GM19238 (cell line): ENCODE data around the gene BAMBI.
"Not testable (repeated sequence)": the region's sequence is repeated elsewhere in the genome, so short reads cannot be mapped to it uniquely, and the experiment has no call there.

Experiments used
- DNase-seq: peaks from one replicate; pipeline ENCODE4 v3.0.0; 2011; ENCODE audit warnings: low spot score; ENCODE audit not compliant: insufficient read length

Gene BAMBI, protein sequence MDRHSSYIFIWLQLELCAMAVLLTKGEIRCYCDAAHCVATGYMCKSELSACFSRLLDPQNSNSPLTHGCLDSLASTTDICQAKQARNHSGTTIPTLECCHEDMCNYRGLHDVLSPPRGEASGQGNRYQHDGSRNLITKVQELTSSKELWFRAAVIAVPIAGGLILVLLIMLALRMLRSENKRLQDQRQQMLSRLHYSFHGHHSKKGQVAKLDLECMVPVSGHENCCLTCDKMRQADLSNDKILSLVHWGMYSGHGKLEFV

DNA sequence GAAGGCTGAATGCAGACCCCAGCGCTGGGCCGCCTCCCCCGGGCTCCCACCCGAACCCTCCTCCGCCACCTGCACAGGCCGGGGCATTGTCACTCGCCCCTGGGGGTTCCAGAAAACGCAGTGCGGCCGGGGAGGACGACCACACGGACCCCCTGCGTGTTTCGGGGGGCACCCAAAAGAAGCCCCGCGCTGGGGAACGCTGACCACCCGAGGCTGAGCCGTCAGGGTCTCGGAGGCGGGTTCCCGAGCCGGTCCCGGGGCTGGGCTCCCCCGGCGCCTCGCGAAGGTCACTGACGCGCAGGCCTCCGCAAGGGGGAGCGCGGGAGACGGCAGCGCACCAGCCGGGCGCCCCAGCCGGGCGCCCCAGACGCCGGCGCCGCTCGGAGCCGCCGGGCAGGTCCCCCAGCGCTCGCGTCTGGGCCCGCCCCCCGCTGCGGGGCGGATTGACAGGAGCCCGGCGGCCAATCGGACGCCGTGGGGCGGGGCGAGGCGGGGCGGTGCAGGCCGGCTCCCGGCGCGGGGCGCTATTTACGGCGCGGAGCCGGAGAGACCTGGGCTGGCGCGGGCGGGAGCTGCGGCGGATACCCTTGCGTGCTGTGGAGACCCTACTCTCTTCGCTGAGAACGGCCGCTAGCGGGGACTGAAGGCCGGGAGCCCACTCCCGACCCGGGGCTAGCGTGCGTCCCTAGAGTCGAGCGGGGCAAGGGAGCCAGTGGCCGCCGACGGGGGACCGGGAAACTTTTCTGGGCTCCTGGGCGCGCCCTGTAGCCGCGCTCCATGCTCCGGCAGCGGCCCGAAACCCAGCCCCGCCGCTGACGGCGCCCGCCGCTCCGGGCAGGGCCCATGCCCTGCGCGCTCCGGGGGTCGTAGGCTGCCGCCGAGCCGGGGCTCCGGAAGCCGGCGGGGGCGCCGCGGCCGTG lies at the start of gene BAMBI:
Gene BAMBI (plus strand): TSS at position 554 of the 920 bp plus-strand sequence. CDS start 377 bp downstream, outside the sequence.
- DNase-seq = peak; percentile 88

DNA sequence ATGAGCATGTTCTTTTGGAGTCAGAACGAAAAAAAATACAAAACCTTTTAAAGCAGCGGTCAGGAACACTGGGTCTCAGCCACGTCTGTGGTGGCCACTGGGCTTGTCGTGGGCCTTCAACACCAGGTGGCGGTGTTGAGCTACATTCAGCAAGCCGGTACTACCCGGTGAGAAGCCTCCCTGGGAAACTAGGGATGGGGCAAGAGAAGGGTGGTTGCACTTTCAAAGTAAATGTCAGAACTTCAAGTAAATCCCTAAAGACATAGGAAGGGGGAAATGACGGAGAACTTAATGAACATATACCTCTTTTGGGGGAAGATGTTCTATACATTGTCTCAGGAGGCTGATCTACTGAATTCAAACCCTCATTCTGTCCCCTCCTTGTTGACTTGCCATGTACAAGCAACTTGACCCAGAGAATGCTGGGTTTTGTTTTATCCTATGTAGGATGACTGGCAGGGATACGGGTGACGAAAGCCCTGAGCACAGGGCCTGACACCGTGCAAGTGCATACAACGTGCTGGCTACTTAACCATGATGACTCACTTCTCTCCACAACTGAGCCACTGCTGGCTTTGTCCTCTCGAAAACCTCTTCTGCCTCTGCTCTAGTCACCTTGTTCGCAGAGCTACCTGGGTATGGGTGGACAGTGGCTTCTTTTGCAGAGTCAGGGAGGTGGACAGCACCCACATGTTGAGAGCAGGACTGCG lies 49.0 kb upstream of the BAMBI start:
- peak; percentile 41 for DNase-seq

DNA sequence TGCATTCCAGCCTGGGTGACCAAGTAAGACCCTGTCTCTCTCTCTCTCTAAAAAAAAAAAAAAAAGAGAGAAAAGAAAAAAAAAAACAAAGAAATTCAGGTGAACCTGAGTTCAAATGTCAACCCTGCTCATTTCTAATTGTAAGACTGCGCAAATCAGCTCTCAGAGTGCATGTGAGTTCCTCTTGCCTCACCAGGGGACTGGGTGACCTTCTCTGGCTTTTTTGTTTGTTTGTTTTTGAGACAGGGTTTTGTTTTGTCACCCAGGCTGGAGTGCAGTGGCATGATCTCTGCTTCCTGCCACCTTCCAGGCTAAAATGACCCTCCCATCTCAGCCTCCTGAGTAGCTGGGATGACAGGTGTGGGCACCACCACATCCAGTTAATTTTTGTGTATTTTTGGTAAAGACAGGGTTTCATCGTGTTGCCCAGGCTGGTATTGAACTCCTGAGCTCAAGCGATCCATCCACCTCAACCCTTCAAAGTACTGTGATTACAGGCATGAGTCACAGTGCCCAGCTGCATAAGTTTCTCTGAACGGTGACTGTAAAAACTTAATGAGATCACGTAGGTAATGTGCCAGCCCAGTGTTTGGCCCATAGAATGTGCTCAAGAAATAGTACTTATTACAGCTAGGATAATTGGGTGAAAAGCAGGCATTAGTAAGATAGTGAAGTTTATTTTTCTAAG lies 45.3 kb upstream of the BAMBI start:
- no peak for DNase-seq

DNA sequence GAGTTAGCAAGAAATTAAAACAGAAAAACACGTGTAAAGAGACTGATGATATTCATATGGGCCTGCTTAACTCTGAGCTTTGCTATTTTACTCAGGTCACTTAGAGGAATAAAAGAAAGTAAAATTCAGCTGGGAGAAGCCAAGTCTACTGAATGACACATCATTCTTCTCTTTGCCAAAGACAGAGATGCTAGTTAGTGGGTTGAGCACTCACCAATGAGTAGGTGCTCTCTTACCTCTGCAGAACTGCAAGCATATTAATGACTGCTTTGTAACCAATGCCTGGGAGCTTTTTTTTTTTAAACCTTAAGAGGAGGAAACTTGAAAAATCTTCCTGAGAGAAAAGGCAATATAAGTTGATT lies 44.8 kb upstream of the BAMBI start:
- DNase-seq = no peak

DNA sequence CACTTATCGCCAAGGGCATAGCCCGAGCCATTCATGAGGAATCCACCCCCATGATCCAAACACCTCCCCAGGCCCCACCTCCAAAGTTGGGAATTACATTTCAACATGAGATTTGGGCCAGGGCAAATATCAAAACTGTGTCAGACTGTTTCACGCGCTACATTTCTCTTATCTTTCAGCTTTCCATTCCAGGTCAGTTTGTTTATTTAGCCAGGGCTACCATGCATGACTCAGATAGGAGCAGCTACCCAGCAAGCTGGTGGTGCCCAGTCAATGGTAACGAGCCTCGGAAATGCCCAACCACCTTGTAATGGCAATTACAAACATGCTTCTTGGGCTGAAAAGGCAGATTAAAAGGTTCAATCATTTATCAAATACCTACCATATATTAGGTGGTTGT lies 43.6 kb upstream of the BAMBI start:
- DNase-seq = no peak

DNA sequence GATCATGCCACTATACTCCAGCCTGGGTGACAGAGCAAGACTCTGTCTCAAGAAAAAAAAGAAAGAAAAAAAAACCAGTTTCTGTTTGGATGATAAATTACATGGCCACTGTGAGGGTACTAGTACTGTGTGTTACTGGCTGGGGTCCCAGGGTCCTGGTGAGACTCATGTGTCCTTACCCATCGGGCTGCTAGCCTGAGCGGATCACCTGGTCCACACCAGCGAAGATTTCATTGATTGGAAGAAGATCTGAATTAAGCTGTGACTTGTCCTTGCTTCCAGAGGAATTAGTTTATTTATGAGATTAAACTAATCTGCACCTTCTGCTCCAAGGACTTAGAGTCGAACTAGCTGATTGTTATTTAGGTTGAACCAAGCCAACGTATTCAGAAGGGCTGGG lies 40.0 kb upstream of the BAMBI start:
- DNase-seq = no peak

DNA sequence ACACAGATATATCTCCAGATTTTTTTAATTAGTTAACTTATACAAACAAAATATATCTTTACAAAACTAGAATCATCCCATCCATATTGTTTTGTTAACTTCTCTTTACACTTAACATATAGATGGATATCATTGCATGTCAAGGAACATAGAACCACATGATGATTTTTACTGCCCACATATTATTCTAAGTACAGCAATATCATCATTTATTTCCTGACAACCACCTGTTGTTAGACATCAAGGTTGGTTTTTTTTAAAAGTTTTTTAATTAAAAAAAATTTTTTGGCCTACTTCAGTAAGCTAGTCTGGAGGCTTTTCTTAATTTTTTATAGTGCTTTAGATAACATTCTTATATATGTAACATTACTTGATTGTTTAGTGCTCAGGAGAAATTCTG lies 38.9 kb upstream of the BAMBI start:
- DNase-seq = no peak

DNA sequence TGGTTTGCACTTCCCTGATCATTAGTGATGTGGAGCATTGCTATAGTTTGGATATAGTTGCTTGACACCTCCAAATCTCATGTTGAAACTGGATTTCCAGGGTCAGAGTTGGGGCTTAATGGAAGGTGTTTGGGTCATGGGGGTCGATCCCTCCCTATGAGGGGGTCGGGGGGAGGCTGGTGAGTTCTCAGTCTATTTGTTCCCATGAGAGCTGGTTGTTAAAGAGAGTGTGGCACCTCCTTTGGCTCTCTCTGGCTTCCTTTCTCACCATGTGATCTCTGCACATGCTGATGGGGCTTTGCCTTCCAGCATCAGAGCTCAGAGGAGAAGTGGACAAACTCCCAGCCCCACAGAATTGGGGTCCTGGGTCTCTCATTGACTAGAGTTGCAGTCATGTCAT lies 36.8 kb upstream of the BAMBI start:
- no peak for DNase-seq

DNA sequence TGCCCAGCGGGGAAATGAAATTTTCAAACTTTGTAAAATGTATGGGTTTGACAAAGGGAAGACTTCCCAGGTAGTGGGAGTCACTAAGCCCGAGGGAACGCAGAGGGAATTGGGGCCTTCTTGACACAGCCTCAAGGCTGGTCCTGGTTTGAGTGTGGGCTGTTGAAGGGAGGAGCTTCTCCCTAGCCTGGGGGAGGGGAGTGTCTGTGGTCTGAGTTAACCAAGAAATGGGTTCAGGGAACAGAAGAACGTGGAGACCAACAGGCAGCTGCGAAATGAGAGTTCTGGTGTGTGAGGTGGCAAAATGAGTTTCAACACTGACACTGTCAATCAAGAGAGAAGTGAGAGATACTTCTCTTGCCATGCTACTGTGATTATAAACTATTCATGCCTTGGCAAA lies 32.7 kb upstream of the BAMBI start:
- no peak for DNase-seq

DNA sequence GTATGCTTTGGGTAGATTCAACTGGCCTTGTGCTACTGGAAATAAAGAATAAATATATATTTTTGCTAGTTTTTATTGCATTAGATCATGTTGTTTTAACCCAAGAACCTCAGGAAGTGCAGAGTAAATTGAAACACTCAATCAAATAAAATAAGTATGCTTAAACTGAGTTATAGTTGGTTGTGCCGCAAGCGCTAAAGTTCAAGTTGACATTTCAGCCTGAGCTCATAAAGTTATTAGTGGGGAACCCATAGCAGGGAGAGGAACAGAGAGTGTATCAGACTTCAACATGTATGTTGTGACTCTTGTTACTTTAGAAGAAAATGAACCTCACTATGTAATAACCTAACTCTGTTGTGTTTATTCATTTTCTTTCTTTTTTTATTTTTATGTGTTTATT lies 25.2 kb upstream of the BAMBI start:
- DNase-seq = no peak

DNA sequence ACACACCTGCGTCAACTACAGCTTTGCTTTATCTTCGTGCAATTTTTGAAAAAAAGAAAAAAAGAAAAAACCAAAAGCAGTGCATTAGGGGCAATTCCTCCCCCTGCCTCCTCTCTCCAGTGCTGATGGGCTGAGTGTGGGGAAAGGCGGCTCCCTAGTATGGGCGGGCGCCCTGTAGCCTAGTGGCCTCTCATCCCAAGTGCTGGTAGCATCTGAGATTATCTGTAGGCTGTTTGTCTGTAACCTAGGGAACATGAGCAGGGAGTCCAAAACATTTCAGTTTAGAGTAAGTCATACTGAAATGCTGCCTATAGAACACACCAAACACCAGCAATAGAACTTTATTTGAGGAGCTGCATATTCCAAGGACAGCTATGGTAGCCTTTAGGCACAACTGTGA lies 24.6 kb upstream of the BAMBI start:
- DNase-seq = no peak

DNA sequence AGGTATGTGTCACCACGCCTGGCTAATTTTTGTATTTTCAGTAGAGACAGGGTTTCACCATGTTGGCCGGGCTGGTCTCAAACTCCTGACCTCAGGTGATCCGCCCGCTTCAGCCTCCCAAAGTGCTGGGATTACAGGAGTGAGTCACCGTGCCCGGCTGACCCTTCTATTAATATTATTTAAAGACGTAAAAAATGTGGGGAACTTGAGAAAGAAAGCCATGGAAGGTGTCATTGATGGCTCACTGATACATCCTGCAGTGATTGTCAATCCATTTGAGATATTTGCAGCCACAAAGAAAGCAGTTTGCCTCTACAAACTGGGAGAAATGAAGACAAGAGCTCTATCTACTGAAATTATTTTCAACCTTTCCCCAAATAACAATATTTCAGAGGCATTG lies 18.5 kb upstream of the BAMBI start:
- DNase-seq = not testable (repeated sequence)

DNA sequence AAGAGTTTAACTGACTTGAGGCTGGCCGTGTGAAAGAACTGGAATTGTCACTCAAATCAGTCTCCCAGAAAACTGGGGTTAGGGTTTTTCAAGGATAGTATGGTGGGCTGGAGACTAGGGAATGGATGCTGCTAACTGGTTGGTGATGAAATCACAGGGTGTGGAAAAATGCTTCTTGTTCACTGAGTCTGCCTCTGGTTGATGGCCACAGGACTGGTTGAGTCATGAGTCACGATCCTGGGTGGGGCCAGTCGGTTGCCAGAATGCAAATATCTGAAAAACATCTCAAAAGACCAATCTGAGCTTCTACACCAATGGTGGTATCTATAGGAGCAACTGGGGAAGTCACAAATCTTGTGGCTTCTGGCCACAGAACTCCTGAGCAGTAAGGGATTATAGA lies 16.3 kb upstream of the BAMBI start:
- DNase-seq = no peak

DNA sequence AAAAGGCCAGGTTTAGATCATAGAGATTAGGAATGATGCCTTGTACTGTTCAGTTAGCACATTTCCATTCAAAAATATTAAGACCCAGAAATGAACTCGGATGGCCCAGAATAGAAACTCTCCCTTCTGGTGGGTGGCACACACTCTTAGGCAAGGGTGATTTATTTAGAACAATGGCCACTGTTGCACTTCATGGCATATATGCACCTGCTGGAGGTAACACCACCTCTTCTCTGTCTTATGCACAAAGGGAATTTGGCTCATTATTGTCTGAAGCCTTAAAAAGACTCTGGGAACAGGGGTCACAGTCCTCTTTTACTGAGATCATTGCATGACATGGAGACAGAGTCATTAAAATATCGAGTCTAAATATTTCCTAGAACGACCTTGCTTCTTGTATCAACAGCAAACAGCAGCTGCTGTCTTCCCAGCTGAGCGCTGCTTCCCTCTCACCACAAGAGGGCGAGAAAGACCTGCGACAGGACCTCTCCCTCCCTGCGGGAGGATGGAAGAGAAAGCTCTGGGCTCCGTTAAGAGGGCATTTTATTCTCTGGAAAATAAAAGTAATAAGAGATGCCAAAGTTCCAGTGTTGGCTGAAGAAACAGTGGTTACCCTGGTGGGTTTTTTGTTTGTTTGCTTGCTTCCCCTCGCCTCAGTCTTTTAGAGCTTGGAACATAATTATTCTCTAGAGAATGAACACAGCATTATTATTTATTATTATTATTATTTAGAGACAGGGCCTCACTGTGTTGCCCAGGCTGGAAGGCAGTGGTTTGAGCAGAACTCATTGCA lies 13.5 kb upstream of the BAMBI start:
- DNase-seq = peak; percentile 65

DNA sequence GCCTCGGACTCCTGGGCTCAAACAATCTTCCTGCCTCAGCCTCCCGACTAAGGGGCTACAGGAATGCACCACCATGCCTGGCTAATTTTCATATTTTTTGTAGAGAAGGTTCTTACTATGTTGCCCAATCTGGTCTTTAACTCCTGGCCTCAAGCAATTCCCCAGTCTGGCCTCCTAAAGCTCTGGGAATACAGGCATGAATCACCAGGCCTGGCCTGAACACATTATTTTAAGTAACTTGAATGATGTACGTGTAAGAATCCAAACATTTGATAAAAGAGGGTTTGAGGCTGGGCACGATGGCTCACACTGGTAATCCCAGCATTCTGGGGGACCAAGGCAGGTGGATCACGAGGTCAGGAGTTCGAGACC lies 13.0 kb upstream of the BAMBI start:
- no peak for DNase-seq

DNA sequence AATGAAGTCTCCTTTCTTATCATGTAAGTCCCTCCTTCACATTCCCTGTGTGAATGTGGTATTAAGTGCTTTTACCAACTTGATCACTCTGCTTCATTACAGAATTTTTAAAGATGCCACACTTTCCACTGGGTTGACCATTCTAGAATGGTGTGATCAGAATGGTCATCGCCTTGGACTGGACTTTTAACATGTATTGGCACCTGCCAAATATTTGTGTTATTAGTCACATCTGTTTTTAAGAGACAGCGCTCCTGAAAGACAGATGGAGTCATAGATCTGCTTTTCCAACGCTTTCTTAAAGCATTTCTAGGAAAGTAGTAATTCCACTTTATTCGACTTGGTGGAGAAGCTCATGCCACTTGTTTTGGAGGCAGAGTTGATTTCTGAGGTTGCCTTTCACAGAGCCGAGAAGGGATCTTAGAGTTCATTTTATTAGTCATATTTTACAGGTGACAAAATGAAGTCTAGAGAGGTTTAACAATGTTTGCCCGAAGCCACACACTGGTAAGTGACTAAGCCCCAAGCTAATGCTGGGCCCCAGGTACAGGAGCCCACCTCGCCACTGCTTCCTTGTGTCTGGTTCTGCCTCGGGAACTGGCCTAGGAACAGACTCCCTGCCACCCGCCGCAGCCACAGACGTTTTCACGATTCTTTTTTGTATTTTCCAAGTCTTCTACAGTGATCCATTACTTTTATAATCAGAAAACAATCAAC lies 10.4 kb upstream of the BAMBI start:
- DNase-seq = no peak

DNA sequence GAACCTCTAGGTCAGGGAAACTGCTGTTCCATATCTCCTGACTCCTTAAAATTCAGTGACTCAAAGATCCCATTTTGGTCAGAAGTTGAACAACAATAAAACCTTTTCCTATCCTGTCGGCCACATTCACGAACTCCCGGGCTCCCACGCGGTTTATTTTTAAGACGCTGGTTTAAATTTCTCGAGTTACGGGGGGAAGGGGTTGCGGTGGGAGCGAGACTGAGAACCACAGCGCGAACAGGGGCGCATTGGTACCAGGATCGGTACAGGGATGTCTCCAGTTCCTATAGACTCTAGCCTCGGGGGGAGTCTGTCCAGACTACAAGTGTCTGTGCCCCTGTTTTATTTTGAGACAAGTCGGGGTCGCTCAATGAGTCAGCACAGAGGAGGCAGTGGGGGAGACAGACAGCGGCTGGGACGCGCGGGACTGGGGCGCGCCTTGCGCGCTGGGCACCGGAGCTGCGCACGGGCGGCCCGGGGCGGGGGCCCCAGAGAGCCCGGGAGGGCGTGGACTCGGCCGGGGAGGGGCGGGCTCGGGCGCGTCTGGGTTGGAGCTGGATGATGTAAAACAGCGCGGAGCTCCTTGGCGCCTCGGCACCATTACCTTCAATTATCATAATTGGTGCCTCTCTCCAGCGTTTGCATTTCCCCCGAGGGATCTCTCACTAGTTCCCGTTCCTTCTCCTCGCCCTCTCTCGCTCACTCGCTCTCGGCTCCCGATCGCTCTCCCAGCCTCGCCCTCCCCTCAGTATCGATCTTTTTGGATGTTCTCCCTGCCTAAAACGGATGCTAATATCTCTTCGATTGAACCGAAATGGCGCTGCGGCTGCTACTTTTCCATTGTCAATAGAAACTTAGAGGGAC lies 8.7 kb upstream of the BAMBI start:
- no peak for DNase-seq

DNA sequence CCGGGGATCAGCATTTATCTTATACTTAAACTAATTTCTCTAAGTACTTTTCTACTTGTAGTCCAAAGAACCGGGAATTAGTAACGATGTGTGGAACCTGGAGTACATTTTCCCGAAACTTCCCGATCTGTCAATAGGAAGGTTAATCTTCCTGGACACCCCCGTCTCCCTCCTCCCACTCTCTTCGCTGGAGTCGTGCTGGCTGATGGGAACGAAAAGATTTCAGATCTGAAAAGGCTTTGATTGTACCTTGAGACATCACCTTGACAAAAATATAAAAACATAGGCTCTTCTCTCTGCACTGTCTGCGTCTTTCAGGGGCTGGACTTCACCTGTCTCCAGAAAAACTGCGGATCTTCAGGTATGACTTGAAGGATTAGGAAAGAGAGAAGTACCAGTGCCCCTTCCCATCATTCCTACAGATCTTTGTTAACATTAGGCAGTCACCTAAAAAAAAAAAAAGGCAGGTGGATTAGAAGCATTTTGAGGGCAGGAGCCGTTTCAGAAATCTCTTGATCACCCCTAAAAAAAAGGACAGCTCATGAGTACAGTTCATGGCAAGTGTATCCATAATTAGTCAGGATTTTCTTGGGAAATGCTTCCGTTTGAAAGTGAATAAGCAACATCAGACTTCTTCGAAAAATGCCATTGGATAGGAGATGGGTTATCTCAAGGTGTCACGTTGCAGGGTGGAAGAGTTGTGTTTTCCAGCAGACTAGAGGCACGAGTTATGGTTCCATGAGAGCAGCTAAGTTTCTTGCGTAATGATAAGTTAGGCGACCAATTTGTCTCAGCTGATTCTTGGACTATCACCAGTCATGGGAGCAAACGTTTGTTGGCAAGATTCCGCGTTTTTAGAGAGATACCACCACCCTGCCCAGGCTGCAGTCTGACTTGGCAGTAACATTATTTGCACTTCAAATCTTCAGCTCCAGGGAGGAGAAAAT lies 7.8 kb upstream of the BAMBI start:
- no peak for DNase-seq
